Right hindlimb (tissue), 1 donor: Measurements from ENCODE around the gene UBE2B.
A peak's percentile ranks its signal among the peaks of the same experiment; 100 is the strongest.
"Not testable (repeated sequence)": the region's sequence is repeated elsewhere in the genome, so short reads cannot be mapped to it uniquely, and the experiment has no call there.

Experiments
- DNase-seq: peaks from one replicate; pipeline ENCODE4 v3.0.0-alpha.2; 2018

UBE2B gene

GRCh38 chr5:134403951-134404350 is 32.6 kb downstream of the UBE2B start:
- DNase-seq = no peak

- DNase-seq = no peak
Observed at GRCh38 chr5:134406390-134406789, 35.0 kb downstream of the UBE2B start.

DNA sequence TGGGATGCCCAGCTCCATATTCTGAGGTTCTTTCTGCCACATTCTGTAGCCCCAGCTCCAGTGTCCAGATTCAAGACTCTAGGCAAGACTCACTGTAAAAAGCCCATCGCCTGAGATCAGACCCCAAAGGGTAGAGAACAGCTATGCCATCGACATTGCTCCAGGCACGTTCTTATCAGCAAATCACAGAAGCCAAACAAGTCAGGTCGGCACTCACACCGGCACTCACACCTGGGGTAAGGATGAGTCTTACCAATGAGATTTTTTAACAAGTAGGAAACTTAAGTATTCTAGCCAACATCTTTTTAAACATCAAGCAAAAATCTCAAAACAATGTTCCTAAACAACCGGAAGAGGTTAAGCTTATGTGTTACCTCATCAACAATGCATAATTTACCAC is 38.0 kb downstream of the UBE2B start:
- DNase-seq = no peak

DNA sequence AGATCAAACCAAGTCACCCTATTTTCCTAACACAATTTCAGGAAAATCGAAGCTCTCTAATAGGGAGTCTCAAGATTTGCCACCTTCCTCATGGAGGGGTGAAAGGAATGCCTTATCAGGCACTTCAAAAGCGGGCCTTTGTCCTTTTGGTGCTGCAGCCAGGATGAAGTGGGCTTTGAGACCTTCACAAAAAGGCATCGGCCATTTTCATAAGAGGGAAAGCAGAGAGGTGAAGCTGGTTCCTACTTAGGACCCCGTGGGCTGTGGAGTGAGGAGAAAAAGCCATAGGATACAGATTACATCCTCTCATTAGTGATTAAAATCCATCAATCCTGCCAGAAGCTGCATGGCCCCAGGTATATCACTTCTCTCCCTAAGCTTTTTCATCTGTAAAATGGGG is 39.5 kb downstream of the UBE2B start:
- no peak for DNase-seq

GRCh38 chr5:134411228-134411545 is 39.8 kb downstream of the UBE2B start:
- no peak for DNase-seq

GRCh38 chr5:134411546-134412266 is 40.3 kb downstream of the UBE2B start, which contains the start of gene CDKN2AIPNL:
Gene CDKN2AIPNL, minus strand, starts transcription at chr5:134411881. Its CDS starts 27 bp downstream, at chr5:134411854.
- DNase-seq = peak; percentile 93

- no peak for DNase-seq
Observed at GRCh38 chr5:134413046-134413445, 41.7 kb downstream of the UBE2B start.

- no peak for DNase-seq
Observed at GRCh38 chr5:134417707-134418106, 46.3 kb downstream of the UBE2B start.

DNA sequence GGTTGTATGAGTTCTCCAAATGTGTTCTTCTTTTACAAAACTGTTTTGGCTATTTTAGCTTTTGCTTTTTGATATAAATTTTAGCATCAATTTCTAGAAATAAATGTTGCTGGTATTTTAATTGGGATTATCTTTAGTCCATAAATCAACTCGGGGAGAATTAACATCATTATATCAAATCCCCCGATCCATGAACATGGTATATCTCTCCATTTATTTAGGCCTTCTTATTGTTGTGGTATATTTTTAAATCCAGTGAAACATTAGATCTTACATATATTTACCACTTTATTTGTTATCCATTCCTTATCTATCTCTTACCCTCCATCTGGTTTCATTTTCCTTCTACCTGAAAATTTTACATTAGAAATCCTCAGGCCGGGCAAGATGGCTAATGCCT is 47.6 kb downstream of the UBE2B start:
- DNase-seq = no peak

DNA sequence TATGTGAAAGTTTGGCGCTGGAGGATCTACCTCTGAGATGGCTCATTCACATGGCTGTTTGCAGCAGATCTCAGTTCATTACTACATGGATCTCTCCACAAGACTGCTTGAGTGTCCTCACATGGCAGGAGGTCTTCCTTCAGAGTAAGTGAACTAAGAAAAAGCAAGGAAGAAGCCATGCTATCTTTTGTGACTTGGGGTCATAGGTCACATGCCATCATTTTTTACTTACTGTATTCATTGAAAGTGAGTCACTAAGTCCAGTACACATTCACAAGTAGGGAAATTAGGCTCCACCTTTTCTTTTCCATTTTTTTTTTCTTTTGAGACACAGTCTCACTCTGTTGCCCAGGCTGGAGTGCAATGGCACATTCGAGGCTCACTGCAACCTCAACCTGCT is 49.0 kb downstream of the UBE2B start:
- no peak for DNase-seq

DNA sequence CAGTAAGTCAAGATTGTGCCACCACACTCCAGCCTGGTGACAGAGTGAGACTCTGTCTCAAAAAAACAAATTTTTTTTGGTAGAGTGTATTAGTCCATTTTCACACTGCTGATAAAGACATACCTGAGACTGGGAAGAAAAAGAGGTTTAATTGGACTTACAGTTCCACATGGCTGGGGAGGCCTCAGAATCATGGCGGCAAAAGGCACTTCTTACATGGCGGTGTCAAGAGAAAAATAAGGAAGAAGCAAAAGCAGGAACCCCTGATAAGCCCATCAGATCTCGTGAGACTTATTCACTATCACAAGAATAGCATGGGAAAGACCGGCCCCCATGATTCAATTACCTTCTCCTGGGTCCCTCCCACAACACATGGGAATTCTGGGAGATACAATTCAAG is 49.7 kb downstream of the UBE2B start:
- not testable (repeated sequence) for DNase-seq

- DNase-seq = no peak
Observed at GRCh38 chr5:134422791-134423365, 51.5 kb downstream of the UBE2B start.

GRCh38 chr5:134423376-134423775 is 52.0 kb downstream of the UBE2B start:
- DNase-seq = no peak

GRCh38 chr5:134426361-134426760 is 55.0 kb downstream of the UBE2B start:
- DNase-seq = no peak

GRCh38 chr5:134427540-134428041 is 56.2 kb downstream of the UBE2B start:
- DNase-seq = no peak

- DNase-seq = no peak
Observed at GRCh38 chr5:134430001-134430569, 58.7 kb downstream of the UBE2B start.

DNA sequence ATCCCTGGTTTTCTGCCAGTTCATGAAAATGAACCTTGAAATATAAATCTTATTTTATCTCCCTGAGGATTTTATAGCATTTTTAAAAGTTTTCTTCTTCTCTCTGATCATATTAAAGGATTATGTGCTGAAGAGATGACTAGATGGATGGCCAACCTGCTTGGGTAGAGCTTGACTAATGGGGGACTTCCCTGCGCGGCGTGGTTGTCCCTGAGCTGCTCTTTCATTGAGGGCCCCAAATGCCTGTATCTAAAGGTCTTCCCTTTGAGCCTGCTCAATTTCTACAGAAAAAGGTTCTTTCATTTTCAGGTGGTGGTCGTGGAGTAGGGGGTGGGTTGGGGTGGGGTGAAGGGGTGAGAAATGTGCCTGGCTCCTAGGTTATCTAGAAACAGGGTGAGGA is 60.8 kb downstream of the UBE2B start:
- DNase-seq = no peak

DNA sequence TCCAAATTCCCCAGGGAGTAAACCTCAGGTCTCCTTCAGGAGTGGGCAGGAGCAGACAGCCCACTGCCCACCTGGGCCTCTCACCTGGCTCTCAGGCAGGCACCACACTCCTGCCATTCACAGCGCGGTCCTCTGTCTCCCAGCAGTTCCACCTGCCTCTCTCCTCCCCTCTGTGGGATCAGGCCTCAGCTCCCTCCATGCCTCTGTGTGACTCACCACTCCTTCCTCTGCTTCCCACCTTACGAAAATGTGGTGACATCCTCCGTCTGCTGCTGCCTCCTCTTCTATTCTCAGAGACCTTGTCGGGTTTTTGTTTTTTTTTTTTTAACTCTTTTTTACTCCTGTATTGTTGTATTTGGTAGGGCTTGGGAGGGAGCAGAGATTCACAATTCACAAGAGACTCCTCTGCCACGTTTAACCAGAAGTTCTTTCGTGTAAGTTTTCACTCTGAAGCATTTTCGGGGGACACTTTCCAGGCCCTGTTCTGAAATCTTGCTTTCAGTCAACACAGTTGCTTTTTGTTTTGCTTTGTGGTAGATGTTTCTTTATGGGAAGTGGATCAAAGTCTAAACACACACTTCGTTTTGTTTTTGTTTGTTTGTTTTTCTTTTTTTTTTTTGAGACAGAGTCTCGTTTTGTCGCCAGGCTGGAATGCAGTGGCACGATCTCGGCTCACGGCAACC is 61.4 kb downstream of the UBE2B start:
- DNase-seq = no peak

DNA sequence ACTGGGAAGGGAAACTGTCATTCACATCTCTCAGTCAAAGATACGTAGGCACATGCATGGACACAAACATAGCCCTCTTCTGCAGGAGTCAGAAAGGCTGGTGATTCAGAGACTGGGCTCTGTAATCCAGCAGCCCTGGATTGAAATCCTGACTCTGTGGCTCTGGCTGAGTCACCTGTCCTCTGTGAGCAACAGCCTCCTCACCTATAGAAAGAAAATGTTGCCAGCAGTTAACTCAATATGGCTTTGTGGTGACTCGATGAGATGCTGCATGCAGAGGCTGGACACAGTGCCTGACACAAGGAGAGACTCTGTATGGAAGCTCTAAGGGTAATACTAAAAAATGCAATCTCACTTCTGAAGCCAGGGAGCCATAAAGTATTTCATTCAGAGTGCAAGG is 64.2 kb downstream of the UBE2B start:
- no peak for DNase-seq

DNA sequence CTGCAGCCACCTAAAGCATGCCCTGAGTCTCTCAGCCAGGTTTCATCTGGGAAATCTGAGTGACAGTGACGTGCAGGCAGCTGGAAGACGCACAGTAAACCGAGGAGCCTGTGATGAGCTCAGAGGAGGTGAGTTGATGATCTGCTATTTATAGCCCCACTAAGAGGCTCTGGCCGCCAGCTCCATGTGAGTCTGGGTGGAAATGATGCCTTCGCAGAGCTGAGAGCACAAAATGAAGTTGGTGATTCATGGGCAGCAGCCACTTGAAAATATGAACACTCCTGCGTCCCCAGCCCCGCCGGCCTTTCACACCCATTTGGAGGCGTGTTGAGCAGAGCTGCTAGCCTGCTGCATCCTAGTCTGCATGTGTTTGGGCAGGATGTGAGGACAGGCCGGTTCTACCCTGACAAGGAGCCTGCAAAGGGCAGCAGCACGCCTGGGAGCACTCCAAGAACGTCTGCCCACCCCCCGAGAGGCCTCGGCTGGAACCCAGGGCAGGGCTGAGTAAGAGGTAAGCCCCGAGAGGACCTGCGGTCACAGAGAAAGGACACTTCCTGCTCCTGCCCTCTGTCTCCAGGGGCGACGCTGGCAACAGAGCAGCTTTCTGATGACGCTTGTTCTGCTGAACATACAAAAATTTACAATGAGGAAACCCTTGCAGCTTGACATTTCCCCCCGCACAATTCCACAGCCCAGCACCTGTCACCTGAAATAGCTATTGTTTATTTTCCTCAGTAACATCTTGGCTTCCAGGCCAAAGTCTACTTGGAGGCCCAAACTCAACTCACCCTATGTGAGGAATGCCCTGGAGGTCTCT is 65.4 kb downstream of the UBE2B start:
- DNase-seq = peak; percentile 59

DNA sequence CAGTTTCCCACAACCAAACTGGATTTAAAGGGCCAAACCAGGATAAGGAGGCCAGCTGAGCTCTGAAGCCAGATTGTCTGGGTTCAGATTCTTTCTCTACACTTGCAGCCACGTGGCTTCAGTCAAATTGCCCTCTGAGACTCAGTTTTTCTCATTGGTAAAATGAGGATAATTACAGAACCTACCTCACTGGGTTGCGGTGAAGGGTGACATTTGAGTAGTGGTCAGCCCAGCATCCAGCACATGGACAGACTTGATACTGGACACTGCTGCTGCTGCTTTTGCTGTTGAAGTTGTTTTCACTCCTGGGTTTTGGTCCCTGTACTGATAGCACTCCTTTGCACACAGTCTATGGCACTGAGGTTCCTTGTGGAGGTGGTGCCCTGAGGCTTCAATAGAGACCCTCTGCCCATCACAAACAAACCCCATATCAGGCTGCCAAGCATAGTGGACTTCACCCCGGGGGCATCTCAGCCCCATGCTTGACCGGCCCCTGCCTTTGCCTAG is 66.0 kb downstream of the UBE2B start:
- DNase-seq = no peak

DNA sequence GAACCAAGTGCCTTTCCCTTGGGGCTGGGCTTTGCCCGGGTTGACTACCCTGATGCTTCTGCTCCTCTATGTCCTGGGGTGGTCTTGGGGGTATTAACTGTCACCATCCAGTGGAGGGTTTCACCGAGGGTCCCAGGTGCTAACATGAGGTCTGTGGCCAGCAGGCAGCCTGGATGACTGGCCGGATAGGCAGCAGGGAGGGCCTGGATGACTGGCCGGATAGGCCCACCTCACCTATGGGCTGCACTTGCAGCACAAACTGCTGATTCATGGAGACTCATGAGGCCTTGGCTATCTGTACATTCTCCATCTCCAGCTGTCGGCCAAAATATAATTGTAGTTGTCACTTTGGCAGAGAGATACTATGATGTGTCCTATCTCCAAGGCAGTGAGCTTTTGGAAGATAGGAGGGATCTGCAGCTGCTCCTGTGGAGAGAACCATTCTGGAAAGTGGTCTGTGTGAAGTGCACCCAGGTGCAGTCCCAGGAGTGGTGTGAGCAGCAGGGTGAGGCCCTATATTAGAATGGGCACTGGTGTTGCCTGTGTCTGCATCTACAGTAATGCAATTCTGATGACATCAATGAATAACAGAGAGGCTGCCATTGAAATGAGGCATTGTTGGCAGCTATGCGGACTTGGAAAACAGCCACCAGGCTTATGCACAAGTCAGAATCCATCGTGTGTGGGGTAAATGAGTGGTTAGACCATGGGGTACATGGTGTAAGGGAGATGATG is 66.6 kb downstream of the UBE2B start:
- peak; percentile 30 for DNase-seq
